Cardiac fibroblast (primary cell): ENCODE measurements around the gene PLXNA2.

Experiments
- DNase-seq, 2 donors: peaks; one replicate each; pipeline versions ENCODE4 v3.0.0 to v3.0.0-alpha.2; 2010; ENCODE audit warnings: low read depth in 2 of 2
- H3K4me3 ChIP-seq, 2 donors: replicated peaks in 1 of 2; 1 replicate in 1 of 2; 2 replicates in 1 of 2; pipeline ENCODE4 v1.5.1; 2011; ENCODE audit warnings: low read depth in 2 of 2, low read length in 2 of 2, mild to moderate bottlenecking in 2 of 2, moderate library complexity in 1 of 2
- TF ChIP-seq, protein P1 (sequence below): IDR thresholded peaks from one replicate; pipeline ENCODE4 v1.5.1; 2011; ENCODE audit warnings: low read depth, mild to moderate bottlenecking, low read length, inconsistent platforms

Gene PLXNA2

GRCh38 chr1:208250613-208251012 is 6.4 kb upstream of the PLXNA2 start:
- TF ChIP-seq, protein P1, sequence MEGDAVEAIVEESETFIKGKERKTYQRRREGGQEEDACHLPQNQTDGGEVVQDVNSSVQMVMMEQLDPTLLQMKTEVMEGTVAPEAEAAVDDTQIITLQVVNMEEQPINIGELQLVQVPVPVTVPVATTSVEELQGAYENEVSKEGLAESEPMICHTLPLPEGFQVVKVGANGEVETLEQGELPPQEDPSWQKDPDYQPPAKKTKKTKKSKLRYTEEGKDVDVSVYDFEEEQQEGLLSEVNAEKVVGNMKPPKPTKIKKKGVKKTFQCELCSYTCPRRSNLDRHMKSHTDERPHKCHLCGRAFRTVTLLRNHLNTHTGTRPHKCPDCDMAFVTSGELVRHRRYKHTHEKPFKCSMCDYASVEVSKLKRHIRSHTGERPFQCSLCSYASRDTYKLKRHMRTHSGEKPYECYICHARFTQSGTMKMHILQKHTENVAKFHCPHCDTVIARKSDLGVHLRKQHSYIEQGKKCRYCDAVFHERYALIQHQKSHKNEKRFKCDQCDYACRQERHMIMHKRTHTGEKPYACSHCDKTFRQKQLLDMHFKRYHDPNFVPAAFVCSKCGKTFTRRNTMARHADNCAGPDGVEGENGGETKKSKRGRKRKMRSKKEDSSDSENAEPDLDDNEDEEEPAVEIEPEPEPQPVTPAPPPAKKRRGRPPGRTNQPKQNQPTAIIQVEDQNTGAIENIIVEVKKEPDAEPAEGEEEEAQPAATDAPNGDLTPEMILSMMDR = no peak
- DNase-seq = no peak
- no peak overlapping the region for H3K4me3 ChIP-seq

GRCh38 chr1:208248991-208249696 is 5.0 kb upstream of the PLXNA2 start:
- H3K4me3 ChIP-seq = no peak overlapping the region
- no peak for DNase-seq
- TF ChIP-seq, protein P1 = no peak

- TF ChIP-seq, protein P1 = no peak
- DNase-seq = no peak
- no peak overlapping the region for H3K4me3 ChIP-seq
Measured at GRCh38 chr1:208248307-208248801, 4.2 kb upstream of the PLXNA2 start.

GRCh38 chr1:208247696-208248095 is 3.5 kb upstream of the PLXNA2 start:
- DNase-seq = no peak
- H3K4me3 ChIP-seq = no peak overlapping the region
- TF ChIP-seq, protein P1 = no peak

- peak overlapping the region; percentile 5 to 88 for H3K4me3 ChIP-seq
- DNase-seq = peak; percentile 95 to 96
Measured at GRCh38 chr1:208245185-208245705, 1.1 kb upstream of the PLXNA2 start.

GRCh38 chr1:208243527-208243966 is 637 bp downstream of the PLXNA2 start:
- no peak for DNase-seq
- peak overlapping the region; percentile 88 for H3K4me3 ChIP-seq
- TF ChIP-seq, protein P1 = no peak

More at GRCh38 chr1:208245185-208245705, 1.1 kb upstream of the PLXNA2 start:
- TF ChIP-seq, protein P1 = peak; percentile 72
